Smooth muscle cell (in vitro differentiated cells): ENCODE measurements around the gene FXR2. TPM values are rescaled to one million over a fixed set of nuclear protein-coding genes. Genes with fewer than 3 reads are reported as not detected.

Experiments used
- DNase-seq: peaks from one replicate; lab custom pipeline; 2025; ENCODE audit not compliant: unreplicated experiment; lab: John Stamatoyannopoulos, UW
- H2AFZ ChIP-seq: fragments of 200-600 bp; sonication (generic); 2 replicates; pipeline ENCODE4 v1.6.0; 2016; ENCODE audit warnings: antibody characterized with exemption, low read depth, mild to moderate bottlenecking
- H3F3A ChIP-seq: fragments of 200-600 bp; sonication (generic); 2 replicates; pipeline ENCODE4 v1.6.0; 2017; ENCODE audit warnings: antibody characterized with exemption, low read depth
- H3K27ac ChIP-seq: fragments of 200-600 bp; sonication (generic); 2 replicates; pipeline ENCODE4 v1.5.1; 2016; ENCODE audit warnings: low read depth, mild to moderate bottlenecking
- H3K27me3 ChIP-seq: fragments of 200-600 bp; sonication (generic); 2 replicates; pipeline ENCODE4 v1.6.1; 2016; ENCODE audit warnings: low read depth, mild to moderate bottlenecking
- H3K36me3 ChIP-seq: fragments of 200-600 bp; sonication (generic); 2 replicates; pipeline ENCODE4 v1.5.1; 2016; ENCODE audit warnings: low read depth
- H3K4me1 ChIP-seq: fragments of 200-600 bp; sonication (generic); 2 replicates; pipeline ENCODE4 v1.5.1; 2016; ENCODE audit warnings: low read depth
- H3K4me2 ChIP-seq: fragments of 200-600 bp; sonication (generic); 2 replicates; pipeline ENCODE4 v1.6.0; 2016; ENCODE audit warnings: mild to moderate bottlenecking
- H3K4me3 ChIP-seq: fragments of 200-600 bp; sonication (generic); 2 replicates; pipeline ENCODE4 v1.5.1; 2016; ENCODE audit warnings: mild to moderate bottlenecking
- H3K79me2 ChIP-seq: fragments of 200-600 bp; sonication (generic); 2 replicates; pipeline ENCODE4 v1.6.0; 2016; ENCODE audit warnings: low read depth, mild to moderate bottlenecking
- H3K9ac ChIP-seq: fragments of 200-600 bp; sonication (generic); 2 replicates; pipeline ENCODE4 v1.6.0; 2016; ENCODE audit warnings: low read depth
- H3K9me3 ChIP-seq: fragments of 200-600 bp; sonication (generic); replicated peaks from 2 replicates; pipeline ENCODE4 v1.5.1; 2016; ENCODE audit warnings: low read depth
- H4K20me1 ChIP-seq: fragments of 200-600 bp; sonication (generic); 2 replicates; pipeline ENCODE4 v1.6.0; 2016; ENCODE audit warnings: low read depth
- CTCF ChIP-seq: fragments of 200-600 bp; sonication (generic); IDR thresholded peaks from 2 replicates; pipeline ENCODE4 v1.5.1; 2017; ENCODE audit warnings: borderline replicate concordance, mild to moderate bottlenecking, antibody characterized with exemption; ENCODE audit not compliant: insufficient read depth, poor library complexity, severe bottlenecking
- WGBS: methylation state at CpG from one replicate; pipeline ENCODE4 v1.1.7; 2016; ENCODE audit warnings: low lambda C conversion rate; 5-methylcytosine and 5-hydroxymethylcytosine counted together
- polyA plus RNA-seq: library from polyadenylated mRNA; unstranded; fragments of >200 nt; fragmentation: Nextera tagmentation; extraction: Ambion mirVana; gene quantifications from 2 replicates; pipeline ENCODE4 v1.2.1, GENCODE V29; 2016
- total RNA-seq: library from RNA; depleted of rRNA; stranded (reverse); fragments of >200 nt; gene quantifications from 2 replicates; pipeline ENCODE4 v1.2.3, GENCODE V29; 2014

Gene FXR2
- total and polyA plus RNA-seq, 2 experiments from 2014 or later: 22.8 to 50.6 TPM

DNA sequence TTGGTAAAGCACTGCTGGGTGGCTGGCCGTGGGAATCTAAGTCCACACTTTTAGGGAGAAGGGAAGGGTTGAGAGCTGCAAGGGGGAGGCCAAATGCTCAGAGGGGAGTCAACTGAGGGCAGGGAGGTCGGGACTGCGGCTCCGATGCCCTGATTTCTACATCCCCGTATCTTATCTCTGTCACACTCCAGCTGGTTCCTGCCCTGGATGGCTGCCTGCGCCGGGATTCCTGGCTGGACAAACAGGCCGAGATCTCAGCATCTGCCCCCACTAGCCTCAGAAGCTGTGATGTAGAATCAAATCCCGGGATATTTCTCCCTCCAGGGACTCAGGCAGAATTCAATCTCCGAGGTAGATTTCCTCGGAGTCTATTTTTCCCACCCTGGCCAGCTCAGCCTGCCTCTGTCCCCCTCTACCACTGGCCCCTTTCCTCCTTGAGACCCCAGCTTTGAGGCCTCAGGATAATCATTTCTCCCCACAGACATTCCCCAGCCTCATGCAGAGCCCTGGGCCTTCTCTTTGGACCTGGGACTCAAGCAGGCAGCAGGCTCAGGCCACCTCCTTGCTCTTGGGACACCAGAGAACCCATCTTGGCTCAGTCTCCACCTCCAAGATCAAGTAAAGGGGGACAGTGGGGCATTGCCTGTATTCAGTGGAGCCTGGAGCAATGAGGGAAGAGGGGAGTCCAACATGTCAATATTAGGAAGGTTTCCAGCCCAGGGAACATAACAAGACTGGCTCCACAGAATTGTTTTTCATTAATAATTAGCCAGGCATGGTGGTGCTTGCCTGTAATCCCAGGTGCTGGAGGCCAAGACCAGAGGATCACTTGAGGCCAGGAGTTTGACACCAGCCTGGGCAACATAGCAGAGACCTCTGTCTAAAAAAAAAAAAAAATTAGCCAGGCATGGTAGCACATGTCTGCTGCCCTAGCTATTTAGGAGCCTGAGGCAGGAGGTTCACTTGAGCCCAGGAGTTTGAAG lies 17.0 kb upstream of the FXR2 start:
- no peak overlapping the region for H2AFZ ChIP-seq
- 65% methylated on average over 11 of the region's 11 CpGs for WGBS
- no peak overlapping the region for H3K4me2 ChIP-seq
- no peak overlapping the region for H3K27ac ChIP-seq
- no peak overlapping the region for H3K4me3 ChIP-seq
- no peak overlapping the region for H3K9ac ChIP-seq
- H3K9me3 ChIP-seq: no peaks in the 10 kb centered on the region
- DNase-seq: no peak
- no peaks in the 10 kb centered on the region for H3K36me3 ChIP-seq
- no peak for TF ChIP-seq CTCF
- no peaks in the 10 kb centered on the region for H3F3A ChIP-seq
- no peaks in the 10 kb centered on the region for H4K20me1 ChIP-seq
- H3K4me1 ChIP-seq: no peaks in the 10 kb centered on the region
- peaks cover 5% of the 10 kb centered on the region for H3K79me2 ChIP-seq
- H3K27me3 ChIP-seq: no peaks in the 10 kb centered on the region

DNA sequence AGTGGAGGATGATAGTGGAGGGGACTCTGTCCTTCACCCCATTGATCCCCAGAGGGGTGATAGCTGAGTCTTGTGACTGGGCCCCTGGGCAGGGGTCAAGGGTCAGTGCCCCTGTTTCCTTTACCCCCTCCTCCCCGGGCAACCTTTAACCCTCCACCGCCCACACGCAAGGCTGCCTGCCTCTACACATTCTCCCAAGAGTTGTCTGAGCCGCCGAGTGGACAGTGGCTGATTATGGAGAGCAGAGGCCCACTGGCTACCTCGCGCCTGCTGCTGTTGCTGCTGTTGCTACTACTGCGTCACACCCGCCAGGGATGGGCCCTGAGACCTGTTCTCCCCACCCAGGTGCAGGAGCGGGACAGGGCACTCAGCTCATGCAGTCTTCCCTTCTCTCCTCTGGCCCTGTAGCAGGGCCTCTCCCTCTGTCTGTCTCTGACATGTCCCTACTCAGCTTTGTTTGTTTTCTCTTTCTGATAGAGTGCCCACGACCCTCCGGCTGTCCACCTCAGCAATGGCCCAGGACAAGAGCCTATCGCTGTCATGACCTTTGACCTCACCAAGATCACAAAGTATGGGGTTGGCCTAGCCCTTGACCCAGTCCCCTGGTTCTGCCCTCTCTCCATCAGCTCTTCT lies 15.4 kb upstream of the FXR2 start, which contains the start of gene SHBG:
TSS of gene SHBG (plus strand) at position 197 of the 633 bp plus-strand sequence. CDS start at position 235, 38 bp downstream.
- no peak within 1 kb of the TSS for H3K27ac ChIP-seq
- H3K4me3 ChIP-seq: no peak within 1 kb of the TSS
- no peaks in the 10 kb centered on the region for H4K20me1 ChIP-seq
- H3F3A ChIP-seq: no peaks in the 10 kb centered on the region
- TF ChIP-seq CTCF: no peak
- peaks cover 8% of the 10 kb centered on the region for H3K79me2 ChIP-seq
- no peak within 1 kb of the TSS for H3K4me2 ChIP-seq
- no peak within 1 kb of the TSS for H3K9ac ChIP-seq
- no peak within 1 kb of the TSS for H2AFZ ChIP-seq
- WGBS: 85% methylated on average over 13 of the region's 13 CpGs
- H3K4me1 ChIP-seq: no peaks in the 10 kb centered on the region
- H3K36me3 ChIP-seq: no peaks in the 10 kb centered on the region
- H3K27me3 ChIP-seq: no peaks in the 10 kb centered on the region
- no peaks in the 10 kb centered on the region for H3K9me3 ChIP-seq
- no peak for DNase-seq

GRCh38 chr17:7627250-7628121 lies 12.8 kb upstream of the FXR2 start, which contains the start of gene SAT2:
Gene SAT2 (minus strand): TSS chr17:7627821. CDS start chr17:7627635, 186 bp downstream.
- Histone ChIP-seq H3F3A (no peaks in the 10 kb centered on the region), H4K20me1 (no peaks in the 10 kb centered on the region), H3K79me2 (peaks cover 8% of the 10 kb centered on the region), H3K27me3 (no peaks in the 10 kb centered on the region), H3K9ac (peak within 1 kb of the TSS; percentile 97), H3K4me3 (peak within 1 kb of the TSS; percentile 87), H3K4me1 (no peaks in the 10 kb centered on the region), H3K36me3 (no peaks in the 10 kb centered on the region), H3K27ac (peak within 1 kb of the TSS; percentile 93), H3K4me2 (peak within 1 kb of the TSS; percentile 87), H2AFZ (peak within 1 kb of the TSS; percentile 82), H3K9me3 (no peaks in the 10 kb centered on the region)
- WGBS: 2% methylated on average over 52 of the region's 54 CpGs
- no peak for TF ChIP-seq CTCF
- peak; percentile 87 for DNase-seq
